Measurements from ENCODE around the gene ZRSR2. TPM values are rescaled to one million over a fixed set of nuclear protein-coding genes. Genes with fewer than 3 reads are reported as not detected.
"Not testable (repeated sequence)": the region's sequence is repeated elsewhere in the genome, so short reads cannot be mapped to it uniquely, and the experiment has no call there.

Gene ZRSR2
- total RNA-seq, 1 donor from 2014 or later = 9.3 TPM

GRCh38 chrX:15758140-15758539, 32.1 kb upstream of the ZRSR2 start:
- H3K9me3 Mint-ChIP-seq (ENCODE audit: unreplicated experiment) = no peaks in the 10 kb centered on the region
- no peaks in the 10 kb centered on the region for H3K36me3 Mint-ChIP-seq (ENCODE audit: low read depth, unreplicated experiment)

GRCh38 chrX:15759886-15760285, 30.4 kb upstream of the ZRSR2 start:
- DNase-seq (ENCODE audit: low read depth); H3K9me3 Mint-ChIP-seq (ENCODE audit: unreplicated experiment); H3K36me3 ChIP-seq (ENCODE audit: insufficient read depth, low read length); H3K9ac ChIP-seq (ENCODE audit: low read length); H4K20me1 ChIP-seq (ENCODE audit: insufficient read depth, low read length); H3K27ac Mint-ChIP-seq (ENCODE audit: unreplicated experiment); H3K27me3 ChIP-seq (ENCODE audit: insufficient read depth, low read length); H3K4me3 Mint-ChIP-seq (ENCODE audit: unreplicated experiment); H3K9me3 ChIP-seq (ENCODE audit: insufficient read depth, low read depth, low read length); H3K27ac ChIP-seq (ENCODE audit: low read depth, low read length); H2AFZ ChIP-seq (ENCODE audit: low read depth, low read length); H3K4me1 Mint-ChIP-seq (ENCODE audit: low read depth, unreplicated experiment); H3K36me3 Mint-ChIP-seq (ENCODE audit: low read depth, unreplicated experiment); H3K4me1 ChIP-seq (ENCODE audit: insufficient read depth, low read length); H3K27me3 Mint-ChIP-seq (ENCODE audit: low read depth, unreplicated experiment); H3K4me2 ChIP-seq (ENCODE audit: low read length); H3K4me3 ChIP-seq (ENCODE audit: insufficient read depth, low read depth, low read length); H3K79me2 ChIP-seq (ENCODE audit: insufficient read depth, low read length): not testable (repeated sequence)
- FAIRE-seq = peak; percentile 92

More at GRCh38 chrX:15758140-15758539, 32.1 kb upstream of the ZRSR2 start:
- FAIRE-seq (peak; percentile 13), DNase-seq (ENCODE audit: low read depth) (no peak)
- H3K79me2 ChIP-seq (ENCODE audit: insufficient read depth, low read length) = no peaks in the 10 kb centered on the region
- Mint-ChIP-seq H3K4me1 (ENCODE audit: low read depth, unreplicated experiment) (no peaks in the 10 kb centered on the region), H3K27ac (ENCODE audit: unreplicated experiment) (no peak overlapping the region), H3K27me3 (ENCODE audit: low read depth, unreplicated experiment) (no peaks in the 10 kb centered on the region), H3K4me3 (ENCODE audit: unreplicated experiment) (no peak overlapping the region)
- no peak for TF ChIP-seq CTCF (IDR thresholded peaks at IDR 0.05; ENCODE audit: insufficient read depth, low read depth, low read length)
- TF ChIP-seq EZH2 (IDR thresholded peaks at IDR 0.05; ENCODE audit: insufficient read depth, low read length) = no peak
- H3K36me3 ChIP-seq (ENCODE audit: insufficient read depth, low read length) = no peaks in the 10 kb centered on the region
- H3K27me3 ChIP-seq (ENCODE audit: insufficient read depth, low read length) = no peaks in the 10 kb centered on the region
- no peak overlapping the region for H3K27ac ChIP-seq (ENCODE audit: low read depth, low read length)
- H3K4me1 ChIP-seq (ENCODE audit: insufficient read depth, low read length) = no peaks in the 10 kb centered on the region
- H2AFZ ChIP-seq (ENCODE audit: low read depth, low read length) = no peak overlapping the region
- no peak overlapping the region for H3K9ac ChIP-seq (ENCODE audit: low read length)
- H3K4me3 ChIP-seq (ENCODE audit: insufficient read depth, low read depth, low read length) = no peak overlapping the region
- no peak overlapping the region for H3K4me2 ChIP-seq (ENCODE audit: low read length)
- no peaks in the 10 kb centered on the region for H4K20me1 ChIP-seq (ENCODE audit: insufficient read depth, low read length)
- no peaks in the 10 kb centered on the region for H3K9me3 ChIP-seq (ENCODE audit: insufficient read depth, low read depth, low read length)

GRCh38 chrX:15761564-15762191, 28.6 kb upstream of the ZRSR2 start:
- Histone ChIP-seq H3K9me3 (ENCODE audit: insufficient read depth, low read depth, low read length) (no peaks in the 10 kb centered on the region), H4K20me1 (ENCODE audit: insufficient read depth, low read length) (no peaks in the 10 kb centered on the region), H3K79me2 (ENCODE audit: insufficient read depth, low read length) (no peaks in the 10 kb centered on the region), H3K4me1 (ENCODE audit: insufficient read depth, low read length) (no peaks in the 10 kb centered on the region), H3K36me3 (ENCODE audit: insufficient read depth, low read length) (no peaks in the 10 kb centered on the region), H3K27me3 (ENCODE audit: insufficient read depth, low read length) (no peaks in the 10 kb centered on the region), H3K4me3 (ENCODE audit: insufficient read depth, low read depth, low read length) (no peak overlapping the region), H2AFZ (ENCODE audit: low read depth, low read length) (no peak overlapping the region), H3K4me2 (ENCODE audit: low read length) (no peak overlapping the region), H3K9ac (ENCODE audit: low read length) (no peak overlapping the region), H3K27ac (ENCODE audit: low read depth, low read length) (no peak overlapping the region)
- Mint-ChIP-seq H3K27ac (ENCODE audit: unreplicated experiment) (no peak overlapping the region), H3K4me3 (ENCODE audit: unreplicated experiment) (no peak overlapping the region), H3K4me1 (ENCODE audit: low read depth, unreplicated experiment) (no peaks in the 10 kb centered on the region), H3K9me3 (ENCODE audit: unreplicated experiment) (no peaks in the 10 kb centered on the region), H3K27me3 (ENCODE audit: low read depth, unreplicated experiment) (no peaks in the 10 kb centered on the region), H3K36me3 (ENCODE audit: low read depth, unreplicated experiment) (no peaks in the 10 kb centered on the region)
- DNase-seq (ENCODE audit: low read depth) = no peak
- peak; percentile 50 for TF ChIP-seq CTCF (IDR thresholded peaks at IDR 0.05; ENCODE audit: insufficient read depth, low read depth, low read length)
- TF ChIP-seq EZH2 (IDR thresholded peaks at IDR 0.05; ENCODE audit: insufficient read depth, low read length) = no peak
- FAIRE-seq = peak; percentile 81
